Measurements from ENCODE around the gene BICD1.

The BICD1 gene

GRCh38 chr12:32261638-32262037 lies 155.0 kb downstream of the BICD1 start:
- TF ChIP-seq, protein P1, sequence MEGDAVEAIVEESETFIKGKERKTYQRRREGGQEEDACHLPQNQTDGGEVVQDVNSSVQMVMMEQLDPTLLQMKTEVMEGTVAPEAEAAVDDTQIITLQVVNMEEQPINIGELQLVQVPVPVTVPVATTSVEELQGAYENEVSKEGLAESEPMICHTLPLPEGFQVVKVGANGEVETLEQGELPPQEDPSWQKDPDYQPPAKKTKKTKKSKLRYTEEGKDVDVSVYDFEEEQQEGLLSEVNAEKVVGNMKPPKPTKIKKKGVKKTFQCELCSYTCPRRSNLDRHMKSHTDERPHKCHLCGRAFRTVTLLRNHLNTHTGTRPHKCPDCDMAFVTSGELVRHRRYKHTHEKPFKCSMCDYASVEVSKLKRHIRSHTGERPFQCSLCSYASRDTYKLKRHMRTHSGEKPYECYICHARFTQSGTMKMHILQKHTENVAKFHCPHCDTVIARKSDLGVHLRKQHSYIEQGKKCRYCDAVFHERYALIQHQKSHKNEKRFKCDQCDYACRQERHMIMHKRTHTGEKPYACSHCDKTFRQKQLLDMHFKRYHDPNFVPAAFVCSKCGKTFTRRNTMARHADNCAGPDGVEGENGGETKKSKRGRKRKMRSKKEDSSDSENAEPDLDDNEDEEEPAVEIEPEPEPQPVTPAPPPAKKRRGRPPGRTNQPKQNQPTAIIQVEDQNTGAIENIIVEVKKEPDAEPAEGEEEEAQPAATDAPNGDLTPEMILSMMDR (IDR thresholded peaks at IDR 0.05; ENCODE audit: low read length, missing control alignments), result no peak
- no peak overlapping the region for H3K4me3 ChIP-seq (replicated peaks; ENCODE audit: low read depth, low read length)
- DNase-seq (ENCODE audit: low read depth), result no peak

DNA sequence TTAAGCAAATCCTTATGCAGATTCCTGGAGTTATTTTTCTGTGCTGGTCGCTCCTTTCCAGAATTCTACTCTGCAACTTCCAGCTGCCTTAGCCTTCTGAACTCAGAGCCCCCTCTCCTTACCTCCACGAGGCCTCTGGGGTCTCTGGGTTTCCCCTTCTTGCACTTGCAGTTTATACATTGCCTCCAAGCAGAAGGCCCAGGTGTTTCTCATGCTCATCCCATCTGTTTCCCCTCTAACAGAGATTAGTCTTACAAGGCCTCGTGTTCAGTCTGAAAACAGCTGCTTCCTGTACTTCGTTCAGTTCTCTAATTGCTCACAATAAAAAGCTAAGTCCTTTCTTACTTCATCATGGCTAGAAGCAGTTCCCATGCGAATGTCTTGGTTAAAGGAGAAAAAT lies 158.3 kb downstream of the BICD1 start:
- H3K4me3 ChIP-seq (replicated peaks; ENCODE audit: low read depth, low read length), result no peak overlapping the region

GRCh38 chr12:32265456-32265855 lies 158.8 kb downstream of the BICD1 start:
- no peak overlapping the region for H3K4me3 ChIP-seq (replicated peaks; ENCODE audit: low read depth, low read length)
- no peak for DNase-seq (ENCODE audit: low read depth)
- TF ChIP-seq, protein P1 (IDR thresholded peaks at IDR 0.05; ENCODE audit: low read length, missing control alignments), result no peak

More for the DNA sequence above, 158.3 kb downstream of the BICD1 start:
- DNase-seq (ENCODE audit: low read depth), result peak; percentile 28
- TF ChIP-seq, protein P1 (IDR thresholded peaks at IDR 0.05; ENCODE audit: low read length, missing control alignments), result no peak

GRCh38 chr12:32265951-32266350 lies 159.3 kb downstream of the BICD1 start:
- no peak overlapping the region for H3K4me3 ChIP-seq (replicated peaks; ENCODE audit: low read depth, low read length)
- no peak for DNase-seq (ENCODE audit: low read depth)
- TF ChIP-seq, protein P1 (IDR thresholded peaks at IDR 0.05; ENCODE audit: low read length, missing control alignments), result no peak

DNA sequence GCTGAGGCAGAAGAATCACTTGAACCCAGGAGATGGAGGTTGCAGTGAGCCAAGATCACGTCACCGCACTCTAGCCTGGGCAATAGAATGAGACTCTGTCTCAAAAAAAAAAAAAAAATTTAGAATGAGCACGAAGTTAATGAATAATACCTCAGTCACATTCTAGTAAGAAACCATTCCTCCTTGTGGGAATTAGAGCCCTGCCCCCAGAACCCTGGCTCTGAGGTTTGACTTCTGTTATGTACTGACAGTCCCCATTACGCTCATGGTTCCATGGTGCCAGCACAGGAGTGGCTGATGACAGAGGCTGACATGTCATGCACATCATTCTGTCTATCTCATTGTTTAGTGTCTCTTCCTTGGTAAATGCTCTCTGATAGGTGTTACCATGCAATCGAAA lies 160.1 kb downstream of the BICD1 start:
- no peak for DNase-seq (ENCODE audit: low read depth)
- TF ChIP-seq, protein P1 (IDR thresholded peaks at IDR 0.05; ENCODE audit: low read length, missing control alignments), result no peak
- H3K4me3 ChIP-seq (replicated peaks; ENCODE audit: low read depth, low read length), result no peak overlapping the region

DNA sequence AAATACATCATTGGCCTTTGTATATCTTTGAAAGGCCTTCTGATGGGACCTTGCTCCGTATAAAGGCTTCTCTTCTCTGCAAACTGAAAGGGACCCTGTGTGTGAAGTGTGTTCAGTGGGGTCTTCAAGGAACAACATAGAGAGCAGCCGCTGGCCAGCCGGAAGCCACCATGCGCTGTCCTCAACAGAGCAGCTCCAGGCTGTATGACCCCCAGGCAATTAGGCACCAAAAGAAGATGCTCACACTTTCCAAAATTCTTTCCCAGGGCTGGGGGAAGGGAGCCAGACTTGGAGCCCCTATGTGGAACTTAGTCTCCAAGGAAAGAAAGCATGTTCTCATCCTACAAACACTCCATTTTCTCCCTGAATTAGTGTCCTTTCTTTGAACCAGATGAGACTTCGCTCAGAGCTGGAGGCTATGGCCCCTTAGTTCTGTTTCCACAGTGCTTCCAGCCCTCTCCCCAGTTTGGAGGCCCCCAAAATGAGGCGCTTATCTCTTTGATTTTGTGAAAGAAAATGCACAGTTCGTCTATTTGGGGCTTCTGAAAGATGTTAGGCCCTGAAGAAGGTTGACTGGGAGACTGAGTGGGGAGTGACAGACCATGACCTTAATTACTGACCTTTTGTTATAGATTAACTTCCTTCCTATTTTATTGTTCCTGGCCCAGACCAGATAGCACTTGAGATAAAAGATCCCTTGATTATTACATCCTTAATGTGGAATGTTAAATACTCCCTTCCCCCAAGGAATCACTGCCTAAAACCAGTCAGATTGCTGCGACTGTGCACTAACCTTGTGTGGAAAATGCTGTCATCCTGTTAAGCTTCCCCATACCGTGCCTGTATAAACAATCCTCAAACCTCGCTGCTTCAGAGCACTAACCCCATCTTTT lies 164.4 kb downstream of the BICD1 start:
- DNase-seq (ENCODE audit: low read depth), result peak; percentile 33
- TF ChIP-seq, protein P1 (IDR thresholded peaks at IDR 0.05; ENCODE audit: low read length, missing control alignments), result no peak
- H3K4me3 ChIP-seq (replicated peaks; ENCODE audit: low read depth, low read length), result no peak overlapping the region

- TF ChIP-seq, protein P1 (IDR thresholded peaks at IDR 0.05; ENCODE audit: low read length, missing control alignments), result no peak
- H3K4me3 ChIP-seq (replicated peaks; ENCODE audit: low read depth, low read length), result no peak overlapping the region
- DNase-seq (ENCODE audit: low read depth), result no peak
Measured at GRCh38 chr12:32272465-32272864, 165.8 kb downstream of the BICD1 start.

Data from fibroblast of pulmonary artery (primary cell).